ENCODE data around the gene MUC6.

MUC6 gene

DNA sequence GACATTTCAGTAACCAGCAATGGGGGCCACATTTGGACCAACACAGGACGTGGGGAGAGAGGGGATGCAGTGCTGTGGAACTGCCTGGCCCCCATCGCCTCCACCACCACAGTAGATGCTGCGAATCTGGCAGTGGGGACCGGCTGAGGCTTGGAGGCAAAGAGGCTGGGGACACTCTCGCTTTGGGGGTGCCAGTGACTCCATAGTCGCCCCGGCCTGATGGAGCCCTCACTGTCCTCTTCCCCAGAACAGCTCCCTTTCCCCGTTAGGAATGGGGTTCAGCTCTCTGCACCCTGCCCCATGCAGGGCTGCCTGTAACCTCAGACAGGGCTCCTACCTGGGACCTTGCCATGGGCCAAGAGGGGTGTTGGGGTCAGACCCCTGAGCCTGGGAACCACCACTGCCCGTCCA is 36.3 kb upstream of the MUC6 start:
- DNase-seq: no peak

DNA sequence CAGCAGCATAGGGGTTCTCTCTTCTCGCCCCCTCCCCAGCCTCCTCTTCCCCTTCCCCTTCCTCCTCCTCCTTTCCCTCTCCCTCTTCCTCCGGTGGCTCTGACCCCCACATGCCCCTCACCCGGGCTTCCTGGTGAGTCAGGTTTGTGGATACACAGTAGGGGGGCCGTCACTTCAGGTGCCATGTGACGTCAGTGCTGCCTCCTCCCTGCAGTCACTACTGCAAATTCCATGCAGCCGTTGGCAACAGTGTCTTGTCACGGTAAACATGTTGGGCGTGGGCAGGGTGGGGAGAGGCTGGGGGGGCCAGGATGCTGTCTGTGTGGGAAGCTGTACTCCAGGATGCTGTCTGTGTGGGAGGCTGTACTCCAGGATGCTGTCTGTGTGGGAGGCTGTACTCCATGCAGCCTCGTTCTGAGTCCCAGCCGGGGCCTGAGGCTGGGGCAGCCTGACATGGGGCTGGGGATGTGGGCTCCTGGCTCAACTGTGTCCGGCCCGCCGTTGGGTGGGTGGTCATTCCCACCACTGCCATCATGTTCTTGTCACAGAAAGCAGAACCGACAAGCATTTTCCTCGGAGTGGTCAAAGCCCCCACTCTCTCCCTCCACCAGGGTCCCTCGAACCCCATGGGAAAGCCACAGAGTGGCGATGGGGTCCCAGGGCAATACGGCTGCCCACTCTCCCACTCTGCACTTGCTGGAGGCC is 35.8 kb upstream of the MUC6 start:
- no peak for DNase-seq

DNA sequence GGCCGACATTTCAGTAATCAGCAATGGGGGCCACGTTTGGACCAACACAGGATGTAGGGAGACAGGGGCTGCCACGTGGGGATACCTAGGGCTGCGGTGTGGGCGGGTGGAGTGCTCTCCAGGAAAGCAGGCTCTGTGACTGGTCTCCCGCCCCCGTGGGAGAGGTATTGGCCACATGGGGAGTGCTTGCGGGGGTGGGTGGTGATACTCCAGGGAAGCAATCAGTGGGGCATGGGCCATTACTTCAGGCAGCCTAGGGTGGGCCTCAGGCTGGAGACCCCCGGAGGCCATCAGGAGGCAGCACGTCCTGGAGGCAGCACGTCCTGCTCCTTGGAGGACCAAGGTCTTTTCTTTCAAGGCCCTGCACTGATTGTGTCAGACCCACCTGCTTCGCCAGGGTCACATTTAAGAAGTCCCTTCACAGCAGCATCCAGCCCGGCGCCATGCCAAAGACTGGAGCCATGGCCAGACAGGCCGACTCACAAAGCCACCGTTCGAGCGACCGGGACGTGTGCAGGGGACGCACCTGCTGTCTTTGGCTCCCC is 35.1 kb upstream of the MUC6 start:
- no peak for DNase-seq

DNA sequence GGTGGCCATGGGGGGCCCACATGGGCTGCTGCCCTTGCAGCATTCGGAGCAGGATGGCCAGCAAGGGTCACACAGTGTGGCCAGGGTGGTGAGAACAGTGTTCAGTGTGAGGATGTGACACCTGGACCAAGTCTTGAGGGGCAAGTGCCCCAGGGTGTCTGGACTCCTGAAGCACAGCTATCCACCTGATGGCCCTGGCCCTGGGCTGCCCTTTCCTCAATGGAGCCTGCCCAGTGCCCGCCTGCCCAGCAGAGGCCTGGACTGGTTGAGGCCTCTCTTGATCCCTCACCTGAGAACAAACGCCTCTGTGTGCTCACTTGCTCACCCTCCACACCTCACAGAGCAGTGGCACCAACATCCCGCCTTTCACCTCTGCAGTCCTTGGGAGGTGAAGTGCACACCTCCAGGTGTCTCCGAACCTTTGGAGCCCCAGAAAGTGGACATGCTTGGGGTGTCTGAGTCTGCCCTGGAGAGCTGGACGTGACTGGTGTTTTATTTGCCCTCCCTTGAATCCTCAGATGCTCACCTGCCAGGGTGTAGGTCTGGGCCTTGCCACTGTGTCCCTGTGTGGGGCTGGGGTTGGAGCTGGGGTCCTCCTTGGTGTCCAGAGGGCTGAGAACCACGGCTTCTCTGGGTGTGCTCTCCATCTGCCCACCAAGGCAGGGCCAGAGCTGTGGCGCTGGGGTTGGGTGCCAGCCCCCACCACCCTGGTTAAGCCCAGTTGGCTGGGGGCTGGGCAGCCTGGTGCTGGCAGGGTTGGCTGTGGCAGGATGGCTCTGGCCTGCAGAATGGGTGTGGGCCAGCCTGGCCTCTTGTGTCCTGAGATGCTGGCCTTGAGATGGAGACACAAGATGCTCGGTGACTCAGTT is 34.3 kb upstream of the MUC6 start:
- DNase-seq: no peak

DNA sequence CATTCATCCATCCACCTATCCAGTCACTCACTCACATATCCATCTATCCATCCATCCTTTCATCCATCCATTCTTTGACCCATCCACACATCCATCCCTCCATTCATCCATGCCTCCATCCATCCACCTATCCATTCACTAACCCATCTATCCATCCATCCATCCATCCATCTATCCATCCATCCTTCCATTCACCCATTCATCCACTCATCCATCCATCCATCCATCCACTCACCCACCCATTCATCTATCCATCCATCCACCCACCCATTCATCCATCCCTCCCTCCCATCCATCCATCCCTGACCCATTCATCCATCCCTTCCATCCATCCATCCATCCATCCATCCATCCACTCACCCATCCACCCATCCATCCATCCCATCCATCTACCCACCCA is 33.2 kb upstream of the MUC6 start:
- DNase-seq: no peak

DNA sequence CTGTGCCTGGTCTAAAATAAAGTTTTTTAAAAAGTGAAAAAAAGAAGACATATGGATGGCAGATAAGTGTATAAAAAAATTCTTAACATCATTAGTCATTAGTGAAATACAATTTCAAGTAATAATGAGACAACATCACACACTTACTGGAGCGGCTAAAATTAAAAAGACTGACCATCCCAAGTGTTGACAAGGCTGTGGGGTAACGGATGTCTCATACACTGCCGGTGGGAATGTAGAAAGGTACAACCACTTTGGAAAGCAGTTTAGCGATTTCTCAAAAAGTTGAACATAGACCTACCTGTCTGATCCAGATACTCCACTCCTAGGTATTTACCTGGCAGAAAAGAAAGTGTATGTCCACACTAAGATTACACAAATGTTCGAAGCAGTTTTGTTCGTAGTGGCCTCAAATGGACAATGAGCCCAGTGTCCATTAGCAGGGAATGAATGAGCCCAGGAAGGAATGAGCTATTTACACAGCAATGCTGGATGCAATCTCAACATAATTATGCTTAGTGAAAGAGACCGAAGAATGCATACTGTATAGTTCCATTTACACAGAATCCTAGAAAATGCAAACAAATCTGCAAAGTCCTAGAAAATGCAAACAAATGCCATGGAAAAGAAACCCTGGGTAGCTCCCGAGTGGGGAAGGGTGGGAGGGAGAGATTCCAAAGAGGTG is 31.4 kb upstream of the MUC6 start:
- no peak for DNase-seq

DNA sequence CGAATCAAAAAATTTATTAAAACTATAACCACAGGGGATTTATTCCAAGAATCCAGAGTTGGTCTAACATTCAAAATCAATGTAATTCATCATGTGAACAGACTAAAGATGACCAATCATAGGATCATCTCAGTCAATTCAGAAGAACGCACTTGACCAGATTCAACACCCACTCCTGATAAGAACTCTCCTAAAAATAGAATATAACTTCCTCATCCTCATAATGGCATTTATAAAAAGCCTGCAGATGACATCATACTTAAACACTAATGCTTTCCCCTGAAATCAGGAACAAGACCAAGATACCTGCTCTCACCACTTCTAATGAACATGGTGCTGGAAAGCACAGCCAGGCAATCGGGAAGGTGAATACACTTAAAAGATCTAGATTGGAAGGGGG is 27.6 kb upstream of the MUC6 start:
- DNase-seq: no peak

DNA sequence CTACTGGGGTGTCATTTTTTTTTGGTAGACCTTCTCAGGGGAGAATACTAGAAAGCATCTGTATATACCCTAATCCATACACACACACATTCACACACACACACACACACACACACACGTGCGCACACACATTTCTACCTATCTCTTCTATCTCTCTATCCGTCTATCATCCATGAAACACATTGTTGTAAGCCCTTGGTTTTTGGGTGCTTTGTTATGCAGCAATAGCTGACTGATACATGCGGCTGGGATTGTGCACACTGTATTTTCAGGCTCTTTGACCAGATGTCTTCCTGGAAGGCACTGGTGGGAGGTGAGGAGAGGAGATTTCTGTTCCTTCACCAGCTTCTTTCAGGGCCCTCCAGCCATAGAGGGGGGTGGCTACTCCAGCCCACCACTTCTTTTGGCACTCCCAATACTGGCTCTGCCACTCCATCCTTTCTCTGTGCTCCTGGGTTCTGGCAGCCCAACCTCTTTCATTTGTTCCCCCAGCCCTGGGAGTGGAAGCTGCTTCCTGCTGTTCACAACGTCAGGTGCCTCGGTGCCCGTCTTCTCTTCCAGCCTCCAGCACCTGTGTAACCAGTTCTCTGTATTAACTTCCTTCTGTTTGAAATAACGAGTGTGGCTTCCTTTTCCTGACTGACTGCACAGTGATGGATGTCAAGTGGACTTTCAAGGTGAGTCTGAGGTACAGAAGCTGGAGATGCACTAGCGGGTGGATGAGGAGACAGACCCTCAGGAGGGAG is 25.7 kb upstream of the MUC6 start:
- no peak for DNase-seq

DNA sequence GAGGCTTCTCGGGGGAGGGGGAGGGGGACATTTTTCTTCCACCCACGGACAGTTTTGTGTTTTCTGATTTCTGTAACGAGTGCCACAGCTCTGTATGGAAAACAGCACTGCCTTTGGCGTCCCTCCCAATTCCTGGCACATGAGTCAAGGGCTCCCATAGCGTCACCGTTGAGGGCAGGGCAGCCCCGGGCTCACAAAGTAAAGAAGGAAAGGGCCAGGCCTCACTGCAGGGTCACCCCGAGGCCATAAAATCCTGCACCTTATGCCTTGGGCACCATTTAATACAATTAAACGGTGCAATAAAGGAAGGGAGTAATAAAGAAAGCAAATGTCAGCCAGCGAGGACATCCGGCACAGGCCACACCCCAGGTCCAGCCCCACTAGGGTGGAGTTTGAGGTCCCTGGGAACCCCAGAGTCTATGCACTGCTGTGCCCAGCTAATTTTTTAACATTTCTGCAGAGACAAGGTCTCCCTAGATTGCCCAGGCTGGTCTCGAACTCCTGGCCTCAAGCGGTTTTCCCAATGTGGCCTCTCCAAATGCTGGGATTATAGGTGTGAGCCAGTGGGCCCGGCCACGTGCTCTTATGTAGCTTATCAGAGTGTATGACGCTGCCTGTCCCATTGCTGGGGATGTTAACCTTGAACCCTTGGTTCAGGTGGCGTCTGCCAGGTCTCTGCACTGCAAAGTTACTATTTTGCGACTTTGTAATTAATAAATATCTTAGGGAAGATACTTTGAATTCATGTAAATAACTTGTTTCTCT is 24.5 kb upstream of the MUC6 start:
- DNase-seq: no peak

DNA sequence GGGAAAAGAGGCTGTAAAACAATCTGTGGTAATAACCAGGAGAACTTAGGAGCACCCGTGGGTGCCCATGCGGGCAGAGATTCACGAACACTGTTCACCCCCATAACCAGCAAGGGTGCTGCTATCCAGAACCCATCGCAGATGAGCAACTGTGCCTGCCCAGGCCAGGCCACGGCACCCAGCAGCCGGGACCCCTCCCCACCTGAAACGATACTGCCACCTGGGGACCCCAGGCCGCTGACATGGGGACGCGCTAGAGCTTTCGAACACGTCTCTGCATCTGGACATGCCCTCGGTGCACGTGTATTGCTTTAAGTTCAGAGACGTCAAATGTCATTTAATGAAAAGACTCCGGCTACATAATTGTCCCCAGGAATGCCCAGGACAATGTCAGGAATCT is 23.9 kb upstream of the MUC6 start:
- DNase-seq: no peak

DNA sequence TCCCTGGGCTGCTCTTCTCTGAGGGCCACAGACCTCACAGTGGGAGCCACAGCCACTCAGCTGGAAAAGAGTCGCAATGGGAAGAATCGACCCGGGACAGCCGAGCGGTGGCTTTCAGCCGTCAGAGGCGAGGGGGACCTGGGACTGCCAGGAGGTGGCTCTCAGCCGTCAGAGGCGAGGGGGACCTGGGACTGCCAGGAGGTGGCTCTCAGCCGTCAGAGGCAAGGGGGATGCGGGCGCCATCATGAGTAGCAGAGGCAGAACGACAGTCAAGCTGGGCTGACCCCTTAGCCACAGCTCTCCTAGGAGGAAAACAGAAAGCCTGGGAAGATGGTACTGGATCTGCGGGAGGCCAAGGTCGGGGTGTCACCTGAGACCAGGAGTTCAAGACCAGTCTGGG is 23.2 kb upstream of the MUC6 start:
- no peak for DNase-seq

DNA sequence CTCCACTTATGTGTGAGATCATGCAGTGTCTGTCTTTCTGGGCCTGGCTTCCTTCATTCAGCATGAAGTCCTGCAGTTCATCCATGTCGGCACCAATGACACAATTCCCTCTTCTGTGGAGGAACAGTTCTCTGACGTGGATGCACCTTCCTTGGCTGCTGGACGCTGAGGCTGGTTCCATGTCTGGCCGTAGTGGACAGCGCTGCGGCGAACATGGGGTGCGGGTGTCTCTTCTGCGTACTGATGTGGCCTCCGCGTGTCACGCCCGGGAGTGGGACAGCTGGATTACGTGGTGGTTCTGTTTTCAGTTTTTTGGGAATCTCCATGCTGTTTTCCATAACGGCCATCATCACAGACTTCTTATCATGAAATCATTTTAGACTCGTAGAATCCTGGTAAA is 21.3 kb upstream of the MUC6 start:
- no peak for DNase-seq

DNA sequence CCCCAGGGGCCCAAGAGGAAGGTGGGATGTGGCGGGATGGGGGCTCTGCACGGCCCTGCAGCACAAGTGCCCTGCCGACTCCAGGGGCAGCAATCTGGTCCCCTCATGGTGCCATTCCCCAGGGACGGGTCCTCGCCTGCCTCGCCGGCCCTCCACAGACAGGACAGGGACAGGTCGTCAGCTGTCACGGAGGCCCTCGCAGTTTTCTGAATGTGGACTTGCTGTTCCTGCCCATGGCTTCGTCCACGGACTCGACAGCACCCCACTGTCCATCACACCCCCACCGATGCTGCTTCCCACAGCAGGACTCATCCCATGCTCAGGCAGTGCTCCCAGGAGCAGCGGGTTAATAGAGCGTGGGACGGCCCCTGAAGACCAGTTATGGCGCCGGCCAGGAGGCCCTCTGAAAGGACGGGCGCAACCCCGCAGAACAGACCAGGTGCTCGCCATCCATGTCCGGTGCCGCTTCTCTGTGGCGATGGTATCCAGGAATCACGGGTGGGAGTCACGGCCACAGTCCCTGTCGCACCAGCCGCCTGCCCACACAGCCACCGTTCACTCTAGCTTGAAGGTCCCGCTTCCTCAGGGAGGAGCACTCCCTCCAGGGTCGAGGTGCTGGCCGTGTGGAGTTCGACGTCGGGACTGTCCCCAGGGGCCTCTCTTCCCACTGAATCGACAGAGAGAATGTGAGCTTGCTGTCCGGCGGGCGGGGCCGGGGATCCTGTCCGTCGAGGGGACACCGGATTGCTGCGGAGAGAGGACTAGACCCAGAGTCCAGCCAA is 19.7 kb upstream of the MUC6 start:
- no peak for DNase-seq

DNA sequence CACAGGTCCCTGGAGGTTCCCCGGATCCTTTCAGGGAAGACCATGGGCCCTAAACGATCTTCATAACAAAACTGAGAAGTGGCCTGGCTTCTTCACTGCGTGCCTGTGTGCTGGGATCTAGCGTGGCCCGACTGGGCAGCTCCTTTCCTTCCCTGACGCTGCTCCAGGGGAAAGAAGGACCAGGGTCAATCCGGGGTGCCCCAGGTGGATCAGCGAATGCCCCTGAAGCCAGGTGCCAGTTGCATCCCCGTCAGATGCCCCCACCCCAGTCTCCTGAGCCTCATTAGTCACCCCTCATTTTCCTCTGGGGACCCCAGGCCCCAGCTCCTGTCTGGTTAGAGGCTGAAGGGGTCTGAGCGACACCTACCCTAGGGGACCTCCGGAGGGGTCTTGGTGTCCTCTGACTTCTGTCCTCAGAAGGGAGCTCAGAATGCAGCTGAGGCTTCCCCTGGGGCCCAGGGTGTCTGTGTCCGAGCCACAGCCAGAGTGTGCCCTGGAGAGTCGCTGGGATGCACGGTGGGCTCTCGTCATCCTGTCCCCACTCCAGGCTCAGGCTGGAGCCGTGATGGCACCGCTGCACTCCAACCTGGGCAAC is 18.7 kb upstream of the MUC6 start:
- no peak for DNase-seq

DNA sequence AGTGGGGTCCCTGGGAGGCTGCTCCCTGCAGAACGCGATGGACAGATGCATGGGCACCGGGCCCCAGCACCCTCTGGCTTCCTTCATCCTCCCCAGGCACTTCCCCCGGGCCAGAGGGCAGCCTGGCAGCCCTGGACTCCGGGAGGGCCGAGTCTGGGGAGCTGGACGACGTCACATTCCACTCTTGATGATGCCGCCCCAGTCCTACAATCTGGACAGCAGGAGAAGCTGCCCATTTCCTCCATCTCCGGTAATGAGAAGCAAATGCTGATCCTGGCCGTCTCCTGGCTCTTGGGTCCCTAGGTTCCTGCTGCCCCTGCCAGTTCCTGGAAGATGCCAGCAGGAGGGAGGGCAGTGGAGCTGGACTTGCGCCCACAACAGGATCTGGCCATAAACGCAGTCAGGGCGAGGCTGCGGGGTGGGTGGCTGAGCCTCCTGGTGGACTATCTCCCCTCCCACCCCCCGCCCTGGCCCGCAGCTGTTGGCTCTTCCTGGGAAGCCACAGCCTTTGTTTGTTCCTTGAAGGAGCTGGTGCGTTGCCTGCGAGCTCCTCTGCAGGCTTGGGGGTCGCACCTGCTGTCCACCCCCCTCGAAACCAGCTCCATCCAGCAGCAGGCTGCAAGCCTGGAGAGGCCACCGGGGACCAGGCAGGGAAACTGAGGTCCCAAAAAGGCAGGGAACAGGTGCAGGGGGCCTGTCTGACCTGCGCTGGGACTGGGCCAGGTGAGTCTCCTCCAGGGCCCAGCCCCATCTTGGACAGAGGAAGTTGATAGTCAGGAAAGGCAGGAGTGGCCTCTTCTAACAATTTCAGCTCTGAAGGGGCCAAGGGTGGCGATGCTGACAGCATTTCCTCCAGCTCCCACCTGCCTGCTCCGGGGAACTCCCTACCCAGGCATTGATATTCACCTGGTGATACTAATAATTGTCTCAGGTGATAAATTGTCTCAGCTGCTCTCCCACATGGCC is 17.9 kb upstream of the MUC6 start:
- no peak for DNase-seq

DNA sequence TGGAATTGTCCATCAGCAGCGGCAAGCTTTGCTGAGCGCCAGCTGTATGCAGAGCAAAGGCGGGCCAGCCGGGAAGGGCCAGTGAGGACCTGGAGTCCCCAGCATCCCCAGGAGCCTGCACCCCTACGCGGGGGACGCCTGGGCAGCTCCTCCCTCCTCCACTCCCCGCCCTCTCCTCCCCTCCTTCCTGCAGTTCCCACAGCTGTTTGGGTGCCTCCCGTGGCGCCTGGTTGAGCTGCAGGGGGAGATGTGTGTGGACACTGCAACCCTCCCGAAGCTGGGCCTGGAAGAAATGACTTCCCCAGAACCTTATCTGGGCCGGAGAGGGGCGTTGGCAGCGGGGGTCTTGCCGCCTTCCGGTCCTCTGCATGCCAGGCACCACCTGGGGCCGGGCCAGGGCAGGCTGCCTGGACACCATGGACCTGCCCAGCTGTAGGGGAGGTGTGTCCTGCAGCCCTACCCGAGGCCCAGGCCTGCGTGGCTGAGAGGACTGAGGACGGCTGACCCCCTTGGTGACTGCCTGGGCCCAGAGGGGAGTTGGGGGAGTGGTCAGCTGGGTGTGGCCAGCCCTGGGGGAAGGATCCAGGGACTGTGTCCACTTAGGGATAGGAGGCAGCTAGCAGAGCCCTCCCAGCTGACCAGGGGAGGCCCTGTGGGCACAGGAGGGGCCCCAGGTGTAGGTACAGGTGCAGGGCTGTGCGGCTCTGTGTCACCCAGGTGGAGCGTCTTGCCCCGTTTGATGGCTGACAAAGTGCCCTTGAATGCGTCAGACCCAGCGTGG is 16.8 kb upstream of the MUC6 start:
- no peak for DNase-seq

DNA sequence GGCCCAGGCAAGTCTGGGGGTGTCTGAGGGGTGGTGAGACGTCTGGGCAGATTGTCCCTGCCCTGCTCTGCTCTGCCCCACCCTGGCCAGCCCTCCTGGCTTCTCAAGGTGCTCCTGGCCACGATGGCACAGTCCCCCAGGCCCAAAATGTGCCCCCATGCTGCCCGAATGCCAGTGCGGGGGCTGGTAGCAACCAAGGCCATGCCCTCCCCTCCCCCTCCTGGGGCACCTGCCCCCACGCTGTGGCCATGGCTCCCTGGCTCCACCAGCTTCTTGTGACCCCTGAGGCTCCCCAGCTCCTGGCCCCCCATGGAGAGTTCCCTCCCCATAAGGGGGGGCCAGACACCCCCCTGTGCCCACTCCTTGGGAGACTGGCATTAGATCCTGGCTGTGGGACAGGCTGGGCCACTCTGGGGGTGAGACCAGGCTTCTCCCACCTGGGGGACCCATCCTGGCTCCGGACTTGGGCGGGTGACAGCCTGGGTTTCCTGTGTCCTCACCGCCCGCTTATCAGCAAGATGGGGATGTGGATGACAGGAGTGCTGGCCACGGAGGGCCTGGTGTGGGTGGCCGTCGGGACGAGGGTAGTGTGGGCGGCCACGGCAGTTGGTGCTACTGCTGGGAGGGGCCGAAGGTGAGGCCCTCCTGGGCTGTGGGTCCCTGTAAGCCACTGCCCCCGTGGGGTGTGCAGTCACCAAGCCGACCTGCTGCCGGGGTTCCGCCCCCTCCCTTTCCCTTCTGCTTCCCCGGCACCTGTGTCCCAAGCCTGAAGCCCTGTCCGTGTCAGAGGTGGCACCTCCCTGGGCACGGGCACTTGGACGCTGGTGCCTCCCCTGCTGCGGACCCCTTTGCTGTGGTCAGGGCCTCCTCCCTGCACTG is 15.9 kb upstream of the MUC6 start:
- no peak for DNase-seq
